Stomach smooth muscle (tissue), 2 donors: ENCODE results near the gene DCPS.

Experiments
- H3K27ac ChIP-seq: one replicate; pipeline ENCODE4 v1.7.0; 2013; ENCODE audit warnings: mild to moderate bottlenecking, low read length, inconsistent platforms
- H3K27me3 ChIP-seq, 2 donors: one replicate each; pipeline ENCODE4 v1.7.0; 2013; ENCODE audit warnings: low read length in 2 of 2; ENCODE audit not compliant: insufficient read depth in 2 of 2, control insufficient read depth in 1 of 2
- H3K36me3 ChIP-seq, 2 donors: one replicate each; pipeline ENCODE4 v1.7.0; 2013; ENCODE audit warnings: low read length in 2 of 2; ENCODE audit not compliant: control insufficient read depth in 2 of 2, insufficient read depth in 2 of 2
- H3K4me1 ChIP-seq: one replicate; pipeline ENCODE4 v1.7.0; 2013; ENCODE audit warnings: low read length; ENCODE audit not compliant: control insufficient read depth, insufficient read depth
- H3K4me3 ChIP-seq, 2 donors: one replicate each; pipeline ENCODE4 v1.7.0; 2013; ENCODE audit warnings: low read length in 2 of 2
- H3K9ac ChIP-seq, 2 donors: one replicate each; pipeline ENCODE4 v1.7.0; 2013; ENCODE audit warnings: low read length in 2 of 2, mild to moderate bottlenecking in 1 of 2
- H3K9me3 ChIP-seq, 2 donors: one replicate each; pipeline ENCODE4 v1.7.0; 2013; ENCODE audit warnings: low read length in 2 of 2; ENCODE audit not compliant: control insufficient read depth in 2 of 2
- donor health status: healthy.
- donor health status: Pancreatic carcinoma.

The DCPS gene

GRCh38 chr11:126337126-126337473 lies 33.2 kb downstream of the DCPS start:
- Histone ChIP-seq H3K27ac (no peak overlapping the region), H3K9me3 (no peaks in the 10 kb centered on the region), H3K4me3 (no peak overlapping the region), H3K27me3 (no peaks in the 10 kb centered on the region), H3K9ac (no peak overlapping the region), H3K36me3 (peaks cover 16 to 24% of the 10 kb centered on the region in 2 donors), H3K4me1 (peaks cover 18% of the 10 kb centered on the region)

- H3K9me3 ChIP-seq: no peaks in the 10 kb centered on the region
- no peaks in the 10 kb centered on the region for H3K27me3 ChIP-seq
- no peak overlapping the region for H3K9ac ChIP-seq
- H3K4me1 ChIP-seq: peaks cover 15% of the 10 kb centered on the region
- H3K27ac ChIP-seq: no peak overlapping the region
- peaks cover 16 to 23% of the 10 kb centered on the region in 2 donors for H3K36me3 ChIP-seq
- no peak overlapping the region for H3K4me3 ChIP-seq
Observed at GRCh38 chr11:126337474-126338241, 33.8 kb downstream of the DCPS start.

DNA sequence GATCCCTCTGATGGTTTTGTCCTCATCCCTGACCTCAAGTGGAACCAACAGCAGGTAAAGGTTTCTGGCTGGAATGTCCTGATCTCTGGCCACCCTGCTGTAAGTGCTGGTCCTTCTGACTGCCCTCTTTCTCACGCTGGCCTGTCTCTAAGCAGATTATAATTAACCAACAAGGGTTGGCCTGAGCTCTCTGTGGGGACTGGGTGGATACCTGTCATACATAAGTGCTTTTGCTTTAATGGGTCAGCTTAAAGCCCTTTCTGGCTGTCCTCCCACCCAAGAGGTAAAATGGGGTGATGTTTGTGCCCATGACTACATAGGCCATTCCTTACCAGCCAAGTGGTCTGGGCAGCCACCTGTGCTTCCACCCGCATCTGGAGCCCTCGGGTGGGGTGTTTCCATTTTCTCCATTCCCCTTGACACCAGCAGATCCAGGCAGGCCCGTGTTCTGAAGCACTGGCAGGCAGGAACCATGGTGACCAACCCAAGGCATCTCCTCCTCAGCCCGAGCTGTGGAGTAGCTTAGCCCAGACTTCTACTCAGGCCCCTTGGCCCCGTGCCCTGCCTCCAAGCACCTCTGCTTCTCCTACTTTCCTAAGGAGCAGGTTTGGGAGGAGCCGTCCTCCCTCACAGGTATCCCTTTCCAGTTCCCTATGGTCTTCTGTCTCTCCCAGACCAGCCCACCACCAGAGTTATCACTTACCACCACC lies 34.6 kb downstream of the DCPS start:
- H3K36me3 ChIP-seq: peaks cover 14 to 26% of the 10 kb centered on the region in 2 donors

GRCh38 chr11:126339073-126339862 lies 35.4 kb downstream of the DCPS start:
- H3K9ac ChIP-seq: no peak overlapping the region
- no peaks in the 10 kb centered on the region for H3K9me3 ChIP-seq
- H3K4me3 ChIP-seq: no peak overlapping the region
- peaks cover 14 to 26% of the 10 kb centered on the region in 2 donors for H3K36me3 ChIP-seq
- H3K27ac ChIP-seq: no peak overlapping the region
- H3K4me1 ChIP-seq: peaks cover 15% of the 10 kb centered on the region
- no peaks in the 10 kb centered on the region for H3K27me3 ChIP-seq

More for the DNA sequence above, 34.6 kb downstream of the DCPS start:
- H3K4me3 ChIP-seq: no peak overlapping the region
- H3K27me3 ChIP-seq: no peaks in the 10 kb centered on the region
- H3K9ac ChIP-seq: no peak overlapping the region
- no peaks in the 10 kb centered on the region for H3K9me3 ChIP-seq
- peaks cover 15% of the 10 kb centered on the region for H3K4me1 ChIP-seq
- no peak overlapping the region for H3K27ac ChIP-seq

DNA sequence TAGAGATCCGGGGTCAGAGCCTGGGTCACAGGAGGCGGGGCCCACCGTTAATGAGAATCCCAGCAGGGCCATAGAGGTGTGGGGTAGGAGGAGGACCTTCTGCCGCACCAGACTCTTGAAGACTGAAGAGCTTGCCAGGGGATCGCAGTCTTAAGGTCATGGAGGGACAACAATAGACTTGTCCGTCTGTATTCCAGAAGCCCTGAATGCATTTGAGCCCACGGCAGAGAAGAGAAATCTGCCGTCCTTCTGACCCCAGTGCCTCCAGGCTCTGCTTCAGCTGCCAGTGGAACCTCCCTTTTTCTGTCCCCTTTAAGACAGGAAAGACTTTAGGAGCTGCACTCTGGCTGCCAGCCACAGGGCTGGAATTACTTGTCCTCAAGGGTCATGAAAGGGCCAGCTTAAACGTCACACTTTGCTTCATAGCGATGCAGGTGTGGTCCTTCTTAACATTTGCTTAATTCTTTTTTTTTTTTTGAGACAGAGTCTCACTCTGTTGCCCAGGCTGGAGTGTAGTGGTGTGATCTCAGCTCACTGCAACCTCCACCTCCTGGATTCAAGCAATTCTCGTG lies 36.1 kb downstream of the DCPS start:
- H3K4me1 ChIP-seq: peaks cover 9% of the 10 kb centered on the region
- no peak overlapping the region for H3K27ac ChIP-seq
- no peaks in the 10 kb centered on the region for H3K9me3 ChIP-seq
- peaks cover 14 to 24% of the 10 kb centered on the region in 2 donors for H3K36me3 ChIP-seq
- no peak overlapping the region for H3K4me3 ChIP-seq
- no peak overlapping the region for H3K9ac ChIP-seq
- H3K27me3 ChIP-seq: no peaks in the 10 kb centered on the region

- Histone ChIP-seq H3K36me3 (peaks cover 14 to 24% of the 10 kb centered on the region in 2 donors), H3K4me3 (no peak overlapping the region), H3K27me3 (no peaks in the 10 kb centered on the region), H3K27ac (no peak overlapping the region), H3K4me1 (peaks cover 11% of the 10 kb centered on the region), H3K9me3 (no peaks in the 10 kb centered on the region), H3K9ac (no peak overlapping the region)
Observed at GRCh38 chr11:126340960-126341606, 37.2 kb downstream of the DCPS start.

- no peak overlapping the region for H3K4me3 ChIP-seq
- peaks cover 14 to 24% of the 10 kb centered on the region in 2 donors for H3K36me3 ChIP-seq
- H3K9ac ChIP-seq: no peak overlapping the region
- H3K27me3 ChIP-seq: no peaks in the 10 kb centered on the region
- H3K4me1 ChIP-seq: peaks cover 14% of the 10 kb centered on the region
- no peak overlapping the region for H3K27ac ChIP-seq
- no peaks in the 10 kb centered on the region for H3K9me3 ChIP-seq
Observed at GRCh38 chr11:126341760-126342161, 37.9 kb downstream of the DCPS start.

GRCh38 chr11:126343051-126343450 lies 39.2 kb downstream of the DCPS start:
- Histone ChIP-seq H3K27ac (no peak overlapping the region), H3K9ac (no peak overlapping the region), H3K9me3 (no peaks in the 10 kb centered on the region), H3K4me1 (peaks cover 22% of the 10 kb centered on the region), H3K4me3 (no peak overlapping the region), H3K36me3 (peaks cover 14 to 24% of the 10 kb centered on the region in 2 donors), H3K27me3 (no peaks in the 10 kb centered on the region)

GRCh38 chr11:126344141-126345080 lies 40.6 kb downstream of the DCPS start:
- H3K9ac ChIP-seq: no peak overlapping the region

More at GRCh38 chr11:126344141-126345080, 40.6 kb downstream of the DCPS start:
- peaks cover 28% of the 10 kb centered on the region for H3K4me1 ChIP-seq
- H3K27ac ChIP-seq: no peak overlapping the region
- H3K36me3 ChIP-seq: peaks cover 5 to 21% of the 10 kb centered on the region in 2 donors
- H3K4me3 ChIP-seq: no peak overlapping the region
- H3K9me3 ChIP-seq: no peaks in the 10 kb centered on the region
- H3K27me3 ChIP-seq: no peaks in the 10 kb centered on the region
